NK-92 treated with Interleukin-12 subunit alpha and Interleukin-12 subunit beta, amount 100 ng/mL, for 24 hours (cell line): ENCODE data around the gene PVR.
"Not testable (repeated sequence)": the region's sequence is repeated elsewhere in the genome, so short reads cannot be mapped to it uniquely, and the experiment has no call there.

ENCODE experiments used
- DNase-seq: peaks from one replicate; lab custom pipeline; 2025; lab: John Stamatoyannopoulos, UW

Gene PVR, protein sequence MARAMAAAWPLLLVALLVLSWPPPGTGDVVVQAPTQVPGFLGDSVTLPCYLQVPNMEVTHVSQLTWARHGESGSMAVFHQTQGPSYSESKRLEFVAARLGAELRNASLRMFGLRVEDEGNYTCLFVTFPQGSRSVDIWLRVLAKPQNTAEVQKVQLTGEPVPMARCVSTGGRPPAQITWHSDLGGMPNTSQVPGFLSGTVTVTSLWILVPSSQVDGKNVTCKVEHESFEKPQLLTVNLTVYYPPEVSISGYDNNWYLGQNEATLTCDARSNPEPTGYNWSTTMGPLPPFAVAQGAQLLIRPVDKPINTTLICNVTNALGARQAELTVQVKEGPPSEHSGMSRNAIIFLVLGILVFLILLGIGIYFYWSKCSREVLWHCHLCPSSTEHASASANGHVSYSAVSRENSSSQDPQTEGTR

DNA sequence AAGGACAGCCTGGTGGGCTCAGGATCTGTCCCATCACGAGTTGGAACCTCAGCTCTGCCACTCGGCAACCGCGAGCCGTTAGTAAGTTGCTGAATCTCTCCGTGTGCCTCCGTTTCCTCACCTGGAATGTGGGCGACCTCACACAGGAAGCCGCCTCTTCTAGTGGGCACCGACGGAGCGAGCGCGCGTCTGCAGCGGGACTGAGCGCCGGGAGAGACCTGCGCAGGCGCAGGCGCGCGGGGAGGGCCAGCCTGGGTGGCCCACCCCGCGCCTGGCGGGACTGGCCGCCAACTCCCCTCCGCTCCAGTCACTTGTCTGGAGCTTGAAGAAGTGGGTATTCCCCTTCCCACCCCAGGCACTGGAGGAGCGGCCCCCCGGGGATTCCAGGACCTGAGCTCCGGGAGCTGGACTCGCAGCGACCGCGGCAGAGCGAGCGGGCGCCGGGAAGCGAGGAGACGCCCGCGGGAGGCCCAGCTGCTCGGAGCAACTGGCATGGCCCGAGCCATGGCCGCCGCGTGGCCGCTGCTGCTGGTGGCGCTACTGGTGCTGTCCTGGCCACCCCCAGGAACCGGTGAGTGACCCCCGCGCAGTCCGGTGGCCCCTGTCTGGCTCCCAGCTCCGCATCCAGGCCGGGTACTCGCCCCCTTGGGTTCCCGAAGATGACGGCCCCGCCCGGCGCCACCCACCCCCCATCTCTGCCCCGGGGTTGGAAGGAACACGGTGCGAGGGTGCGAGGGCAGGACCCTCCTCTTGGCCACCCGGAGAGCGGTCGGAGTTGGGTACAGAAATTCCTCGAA, at the start of gene PVR:
TSS of gene PVR (plus strand) at position 306 of the 797 bp plus-strand sequence. CDS start at position 493, 187 bp downstream.
- no peak for DNase-seq

- DNase-seq, result no peak
These were observed 47.1 kb upstream of the PVR start for GRCh38 chr19:44596428-44597130.

DNA sequence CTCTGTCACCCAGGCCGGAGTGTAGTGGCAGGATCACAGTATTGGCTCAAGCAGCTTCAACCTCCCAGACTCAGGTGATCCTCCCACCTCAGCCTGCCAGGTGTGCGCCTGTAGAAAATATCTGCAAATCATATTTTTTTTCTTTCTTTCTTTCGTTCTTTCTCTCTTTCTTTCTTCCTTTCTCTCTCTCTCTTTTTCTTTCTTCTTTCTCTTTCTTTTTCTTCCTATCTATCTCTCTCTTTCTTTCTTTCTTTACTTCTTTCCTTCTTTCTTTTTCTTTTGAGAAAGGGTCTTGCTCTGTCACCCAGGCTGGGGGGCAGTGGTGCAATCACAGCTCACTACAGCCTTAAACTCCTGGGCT, 46.6 kb upstream of the PVR start:
- no peak for DNase-seq

GRCh38 chr19:44598355-44598754, 45.4 kb upstream of the PVR start:
- no peak for DNase-seq

- no peak for DNase-seq
These were observed 44.8 kb upstream of the PVR start for GRCh38 chr19:44598880-44599279.

DNA sequence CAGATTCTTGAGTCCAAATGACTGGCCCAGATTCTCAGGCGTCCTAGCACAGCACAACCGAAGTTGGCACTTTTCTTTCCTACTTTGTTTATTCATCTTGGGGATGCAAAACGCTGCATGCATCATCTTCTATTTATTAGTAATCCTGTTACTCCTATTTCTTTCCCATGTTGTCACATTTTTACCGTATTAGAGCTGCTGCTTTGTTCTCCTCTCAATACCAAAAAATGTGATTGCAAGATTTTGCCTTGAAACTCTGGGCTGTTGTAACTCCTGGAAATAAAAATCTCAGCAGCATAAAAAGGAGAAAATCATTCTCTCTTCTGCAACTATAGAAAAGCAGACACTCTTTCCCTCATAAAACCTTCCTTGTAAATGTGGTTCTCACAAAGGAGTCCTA, 43.2 kb upstream of the PVR start:
- DNase-seq, result no peak

GRCh38 chr19:44602081-44602480, 41.6 kb upstream of the PVR start:
- DNase-seq, result no peak

GRCh38 chr19:44603201-44603945, 40.3 kb upstream of the PVR start:
- DNase-seq, result no peak

GRCh38 chr19:44604241-44604640, 39.5 kb upstream of the PVR start:
- DNase-seq, result no peak

DNA sequence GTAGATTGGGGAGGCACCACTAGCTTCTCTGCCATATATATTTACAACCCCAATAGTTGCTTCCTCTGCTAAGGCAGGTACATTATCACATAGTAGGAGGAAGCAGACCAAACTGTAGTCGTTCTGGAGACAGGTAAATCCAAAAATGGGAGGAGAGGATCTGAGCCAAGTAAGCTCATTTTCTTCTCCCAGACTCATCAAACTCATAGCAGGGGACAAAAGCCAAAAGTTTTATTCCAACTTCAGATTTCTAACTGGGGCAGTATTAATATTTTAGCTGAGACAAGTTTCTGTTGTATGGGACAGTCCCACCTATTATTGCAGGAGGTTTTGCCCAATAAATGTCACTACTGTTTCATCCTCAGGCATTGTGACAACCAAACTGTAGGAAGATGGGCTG, 38.2 kb upstream of the PVR start:
- no peak for DNase-seq

DNA sequence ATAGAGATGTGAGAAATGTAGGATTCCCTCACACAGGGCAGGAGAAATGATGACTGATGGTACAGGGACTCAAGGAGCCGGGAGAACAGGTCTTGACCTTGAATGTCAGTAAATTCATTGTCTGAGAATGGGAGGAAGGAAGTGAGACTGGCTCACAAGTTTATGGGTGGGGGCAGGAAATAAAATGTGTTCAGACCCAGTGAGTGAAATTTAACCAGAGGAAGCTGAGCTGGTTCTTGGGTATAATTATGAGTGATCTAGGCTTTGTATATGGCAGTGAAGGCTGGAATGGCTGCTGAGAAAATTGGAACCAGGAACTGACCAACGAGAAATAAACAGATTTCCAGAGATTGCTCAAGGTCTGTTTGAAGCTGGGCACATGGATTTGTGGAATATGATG, 36.7 kb upstream of the PVR start:
- no peak for DNase-seq

- DNase-seq, result no peak
These were observed 35.8 kb upstream of the PVR start for GRCh38 chr19:44607917-44608316.

DNA sequence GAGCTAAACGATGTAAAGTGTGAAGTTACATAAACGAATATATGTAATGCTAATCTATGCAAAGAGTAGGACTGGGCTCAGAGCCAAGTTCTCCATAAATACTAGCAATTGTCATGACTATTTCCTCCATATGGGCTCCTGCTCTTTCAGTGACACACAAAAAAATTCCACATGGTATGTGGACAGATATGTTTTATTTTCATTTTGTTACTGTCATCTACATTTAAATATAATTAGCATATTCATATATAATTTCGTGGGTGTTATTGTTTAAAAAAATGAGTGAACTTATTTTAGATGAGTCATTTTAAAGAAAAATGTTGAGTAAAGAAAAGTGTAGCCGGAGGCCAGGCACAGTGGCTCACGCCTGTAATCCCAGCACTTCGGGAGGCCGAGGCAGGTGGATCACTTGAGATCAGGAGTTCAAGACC, 35.3 kb upstream of the PVR start:
- DNase-seq, result no peak

GRCh38 chr19:44609219-44609618, 34.5 kb upstream of the PVR start:
- DNase-seq, result no peak

- not testable (repeated sequence) for DNase-seq
These were observed 33.2 kb upstream of the PVR start for GRCh38 chr19:44610497-44610896.

GRCh38 chr19:44611812-44612295, 31.9 kb upstream of the PVR start:
- no peak for DNase-seq

DNA sequence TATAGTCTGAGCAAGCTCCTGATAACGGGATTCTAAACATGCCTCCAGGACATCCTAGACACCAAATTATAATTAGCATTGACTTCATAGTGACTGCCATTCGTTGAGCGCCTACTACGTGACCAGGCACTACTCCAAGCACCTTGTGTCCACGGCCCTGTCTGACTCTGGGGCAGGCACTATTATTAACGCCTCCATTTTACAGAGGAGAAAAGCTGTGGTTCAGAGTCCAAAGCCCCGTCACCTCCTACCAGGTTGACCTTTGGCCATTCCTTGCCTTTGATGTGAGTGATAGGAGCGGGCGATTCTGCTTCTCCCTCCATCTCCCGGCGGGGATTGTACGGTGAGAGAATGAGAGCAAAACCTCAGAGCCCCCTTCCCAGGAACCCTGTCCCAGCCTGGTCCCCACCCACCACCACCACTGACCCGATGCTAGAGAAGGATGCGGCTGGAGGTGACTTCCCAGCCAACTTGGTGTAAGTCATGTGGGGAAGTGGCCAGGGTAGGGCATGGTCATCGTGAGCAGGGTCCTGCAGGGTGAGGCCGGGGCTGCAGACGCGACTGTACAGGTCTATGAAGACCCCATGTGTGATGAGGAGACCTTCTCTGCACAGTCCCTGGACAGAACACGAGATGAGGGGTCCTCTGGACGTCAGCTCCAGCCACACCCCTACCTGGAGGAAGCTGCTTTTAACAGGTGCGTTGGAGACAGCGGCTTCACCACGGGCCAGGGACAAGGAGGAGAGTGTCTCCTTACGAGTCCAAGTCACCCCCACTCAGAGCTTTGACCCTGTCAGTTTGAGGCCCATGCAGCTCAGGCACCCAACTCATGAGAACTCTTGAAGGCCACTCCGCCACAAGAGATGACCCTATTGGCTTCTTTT, 30.2 kb upstream of the PVR start, which contains the start of gene IGSF23:
TSS of gene IGSF23 (plus strand) at position 269 of the 884 bp plus-strand sequence. CDS start at position 352, 83 bp downstream.
- no peak for DNase-seq

- DNase-seq, result no peak
These were observed 29.4 kb upstream of the PVR start for GRCh38 chr19:44614313-44614712.

- DNase-seq, result no peak
These were observed 27.9 kb upstream of the PVR start for GRCh38 chr19:44615863-44616247.

DNA sequence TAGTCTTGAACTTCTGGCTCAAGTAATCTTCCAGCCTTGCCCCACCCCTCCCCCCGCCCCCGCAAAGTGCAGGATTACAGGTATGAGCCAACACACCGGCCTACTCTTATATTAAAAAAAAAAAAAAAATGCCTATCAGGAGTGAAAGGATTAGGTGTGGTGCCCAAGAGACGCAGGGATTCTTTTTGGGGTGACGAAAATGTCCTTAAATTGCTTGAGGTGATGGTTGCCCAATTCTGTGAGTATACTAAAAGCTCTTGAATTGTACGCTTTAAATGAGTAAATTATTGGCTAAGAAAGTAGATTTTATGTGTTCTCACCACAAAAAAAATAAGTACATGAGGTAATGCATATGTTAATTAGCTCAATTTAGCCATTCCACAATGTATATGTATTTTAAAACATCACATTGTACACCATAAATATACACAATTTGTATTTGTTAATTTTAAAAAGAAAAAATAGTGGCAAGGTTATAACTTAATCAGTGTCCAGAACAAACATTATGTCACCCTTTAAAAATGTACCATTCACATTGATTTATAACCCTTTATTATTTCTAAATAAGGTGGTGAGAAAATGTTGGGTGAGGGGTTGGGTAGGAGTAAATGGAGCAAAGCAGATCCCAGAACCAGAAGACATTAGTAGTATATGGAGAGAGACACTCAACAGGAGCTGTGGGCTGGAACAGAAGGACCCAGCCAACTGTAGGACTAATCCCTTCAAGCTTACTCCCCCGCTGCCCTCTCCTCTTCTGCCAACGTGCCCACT, 26.4 kb upstream of the PVR start:
- no peak for DNase-seq
